Neural crest cell (in vitro differentiated cells): Measurements from ENCODE around the gene PSMA1. TPM values are rescaled to one million over a fixed set of nuclear protein-coding genes. Genes with fewer than 3 reads are reported as not detected.

Source experiments
- DNase-seq: peaks from one replicate; pipeline ENCODE4 v3.0.0; 2021; ENCODE audit warnings: low read depth, mixed read lengths, low spot score
- H3K27ac Mint-ChIP-seq: one replicate; pipeline ENCODE4 v1.8.0; 2021; ENCODE audit warnings: mild to moderate bottlenecking, mixed read lengths; ENCODE audit not compliant: unreplicated experiment
- H3K27me3 Mint-ChIP-seq: 2 replicates; pipeline ENCODE4 v1.8.0; 2021; ENCODE audit warnings: low read depth, mild to moderate bottlenecking, mixed read lengths
- H3K36me3 Mint-ChIP-seq: 2 replicates; pipeline ENCODE4 v1.8.0; 2021; ENCODE audit warnings: low read depth, mild to moderate bottlenecking, mixed read lengths
- H3K4me1 Mint-ChIP-seq: 2 replicates; pipeline ENCODE4 v1.8.0; 2021; ENCODE audit warnings: mixed read lengths
- H3K4me3 Mint-ChIP-seq: one replicate; pipeline ENCODE4 v1.8.0; 2021; ENCODE audit warnings: mild to moderate bottlenecking, mixed read lengths
- H3K9me3 Mint-ChIP-seq: 2 replicates; pipeline ENCODE4 v1.8.0; 2021; ENCODE audit warnings: mixed read lengths
- CTCF ChIP-seq: fragments of 200-600 bp; sonication (generic); conservative IDR thresholded peaks from 2 replicates; pipeline ENCODE4 v1.5.0; 2021; ENCODE audit warnings: antibody characterized with exemption, mild to moderate bottlenecking
- total RNA-seq: library from RNA; stranded (reverse); gene quantifications from 2 replicates; pipeline ENCODE4 v1.2.1, GENCODE V29; 2021

PSMA1 gene
- total RNA-seq, 1 donor from 2014 or later: 172 TPM

DNA sequence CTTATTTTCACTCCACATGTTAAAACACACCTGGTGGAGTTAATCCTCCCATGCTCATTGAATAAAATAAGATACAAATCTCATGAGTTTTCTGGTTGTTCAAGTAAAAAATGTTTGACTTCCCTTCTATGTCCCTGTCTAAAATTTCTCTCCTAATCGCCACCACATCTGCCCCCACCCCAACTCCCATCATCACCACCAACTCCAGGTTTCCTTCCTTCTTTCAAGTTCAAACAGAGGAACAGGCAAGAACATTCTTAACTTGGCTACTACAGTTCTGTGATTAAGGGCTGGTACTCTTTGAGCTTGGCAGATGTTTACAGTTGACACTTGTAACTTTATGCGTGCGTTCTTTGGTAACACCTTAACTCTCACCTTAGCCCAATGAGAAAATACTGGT lies 9.1 kb upstream of the PSMA1 start:
- no peaks in the 10 kb centered on the region for H3K4me1 Mint-ChIP-seq
- H3K27ac Mint-ChIP-seq: no peak overlapping the region
- H3K36me3 Mint-ChIP-seq: no peaks in the 10 kb centered on the region
- no peak for DNase-seq
- H3K27me3 Mint-ChIP-seq: no peaks in the 10 kb centered on the region
- TF ChIP-seq CTCF: no peak
- H3K4me3 Mint-ChIP-seq: no peak overlapping the region
- H3K9me3 Mint-ChIP-seq: no peaks in the 10 kb centered on the region

GRCh38 chr11:14522801-14523200 lies 2.6 kb upstream of the PSMA1 start:
- peak overlapping the region; percentile 41 for H3K4me3 Mint-ChIP-seq
- H3K9me3 Mint-ChIP-seq: no peaks in the 10 kb centered on the region
- H3K27ac Mint-ChIP-seq: no peak overlapping the region
- no peak for TF ChIP-seq CTCF
- DNase-seq: no peak
- H3K27me3 Mint-ChIP-seq: no peaks in the 10 kb centered on the region
- H3K36me3 Mint-ChIP-seq: no peaks in the 10 kb centered on the region
- peaks cover 20% of the 10 kb centered on the region for H3K4me1 Mint-ChIP-seq

DNA sequence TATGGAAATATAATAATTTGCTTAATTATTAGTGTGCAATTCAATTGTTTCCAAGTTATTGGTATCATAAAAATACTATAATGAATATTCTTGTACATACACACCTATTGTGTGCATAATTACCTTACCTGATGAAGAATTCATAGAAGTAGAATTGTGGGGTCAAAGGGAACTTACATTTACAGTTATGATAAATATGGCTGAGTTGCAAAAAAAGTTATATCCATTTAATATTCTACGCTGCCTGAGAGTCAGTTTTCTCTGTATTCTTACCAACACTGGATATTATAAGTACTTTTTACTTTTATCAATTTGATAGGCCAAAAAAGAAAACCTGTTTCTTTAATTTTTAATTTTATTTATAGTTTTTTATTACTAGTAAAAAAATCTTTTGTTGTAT lies 2.1 kb upstream of the PSMA1 start:
- Mint-ChIP-seq H3K4me3 (peak overlapping the region; percentile 41), H3K36me3 (peaks cover 2% of the 10 kb centered on the region), H3K27me3 (no peaks in the 10 kb centered on the region), H3K4me1 (peaks cover 20% of the 10 kb centered on the region), H3K9me3 (no peaks in the 10 kb centered on the region), H3K27ac (no peak overlapping the region)
- TF ChIP-seq CTCF: no peak
- DNase-seq: no peak

DNA sequence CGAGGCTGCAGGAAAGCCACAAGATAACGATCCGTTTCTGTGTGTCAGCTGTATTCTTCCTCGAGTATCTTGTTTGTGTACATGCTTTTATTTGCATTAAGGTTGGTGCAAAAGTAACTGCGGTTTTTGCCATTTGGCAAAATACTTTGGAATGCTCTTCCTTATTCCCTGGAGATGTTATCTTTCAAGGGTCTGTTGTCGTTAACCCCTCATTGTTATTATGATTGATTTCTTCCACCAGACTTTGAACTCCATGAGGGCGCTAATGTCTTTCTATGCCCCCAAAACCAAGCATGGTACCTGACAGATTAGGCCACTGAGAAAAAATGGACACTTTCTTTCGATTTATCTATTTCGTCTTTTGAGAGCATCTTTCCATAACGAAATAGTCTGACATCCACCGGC lies 563 bp upstream of the PSMA1 start:
- Mint-ChIP-seq H3K4me3 (peak overlapping the region; percentile 94), H3K4me1 (peaks cover 20% of the 10 kb centered on the region), H3K9me3 (no peaks in the 10 kb centered on the region), H3K27me3 (no peaks in the 10 kb centered on the region), H3K36me3 (peaks cover 4% of the 10 kb centered on the region), H3K27ac (peak overlapping the region; percentile 98)
- no peak for DNase-seq
- TF ChIP-seq CTCF: no peak

DNA sequence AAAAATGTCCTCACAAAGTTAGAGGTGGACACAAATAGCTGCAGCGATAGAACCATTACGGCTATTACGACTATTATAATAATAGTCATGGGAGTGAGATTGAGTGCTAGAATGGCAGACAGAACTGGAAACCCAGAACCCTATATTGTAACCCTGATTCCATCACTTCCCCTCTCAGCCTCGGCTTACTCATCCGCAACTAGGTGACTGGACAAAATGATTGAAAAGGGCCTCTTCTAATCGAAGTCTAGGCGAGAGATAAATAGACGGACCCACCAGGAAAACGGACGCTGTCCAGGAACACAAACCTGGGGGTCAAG lies 629 bp downstream of the PSMA1 start:
- Mint-ChIP-seq H3K4me1 (peaks cover 20% of the 10 kb centered on the region), H3K4me3 (peak overlapping the region; percentile 94), H3K9me3 (no peaks in the 10 kb centered on the region), H3K27ac (peak overlapping the region; percentile 98), H3K36me3 (peaks cover 4% of the 10 kb centered on the region), H3K27me3 (no peaks in the 10 kb centered on the region)
- TF ChIP-seq CTCF: no peak
- DNase-seq: no peak

- no peak for TF ChIP-seq CTCF
- Mint-ChIP-seq H3K4me1 (peaks cover 20% of the 10 kb centered on the region), H3K36me3 (peaks cover 4% of the 10 kb centered on the region), H3K9me3 (no peaks in the 10 kb centered on the region), H3K27ac (no peak overlapping the region), H3K27me3 (no peaks in the 10 kb centered on the region), H3K4me3 (peak overlapping the region; percentile 94)
- no peak for DNase-seq
These were observed 1.4 kb downstream of the PSMA1 start for GRCh38 chr11:14518820-14519219.
